Measurements from ENCODE around the gene MOCS3. TPM values are rescaled to one million over a fixed set of nuclear protein-coding genes. Genes with fewer than 3 reads are reported as not detected.

The MOCS3 gene, protein sequence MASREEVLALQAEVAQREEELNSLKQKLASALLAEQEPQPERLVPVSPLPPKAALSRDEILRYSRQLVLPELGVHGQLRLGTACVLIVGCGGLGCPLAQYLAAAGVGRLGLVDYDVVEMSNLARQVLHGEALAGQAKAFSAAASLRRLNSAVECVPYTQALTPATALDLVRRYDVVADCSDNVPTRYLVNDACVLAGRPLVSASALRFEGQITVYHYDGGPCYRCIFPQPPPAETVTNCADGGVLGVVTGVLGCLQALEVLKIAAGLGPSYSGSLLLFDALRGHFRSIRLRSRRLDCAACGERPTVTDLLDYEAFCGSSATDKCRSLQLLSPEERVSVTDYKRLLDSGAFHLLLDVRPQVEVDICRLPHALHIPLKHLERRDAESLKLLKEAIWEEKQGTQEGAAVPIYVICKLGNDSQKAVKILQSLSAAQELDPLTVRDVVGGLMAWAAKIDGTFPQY
- total RNA-seq, result 1 to 10 TPM; 3.2 to 3.8 TPM
- total RNA-seq, result 10.3 to 11.8 reads per million in 2 donors

DNA sequence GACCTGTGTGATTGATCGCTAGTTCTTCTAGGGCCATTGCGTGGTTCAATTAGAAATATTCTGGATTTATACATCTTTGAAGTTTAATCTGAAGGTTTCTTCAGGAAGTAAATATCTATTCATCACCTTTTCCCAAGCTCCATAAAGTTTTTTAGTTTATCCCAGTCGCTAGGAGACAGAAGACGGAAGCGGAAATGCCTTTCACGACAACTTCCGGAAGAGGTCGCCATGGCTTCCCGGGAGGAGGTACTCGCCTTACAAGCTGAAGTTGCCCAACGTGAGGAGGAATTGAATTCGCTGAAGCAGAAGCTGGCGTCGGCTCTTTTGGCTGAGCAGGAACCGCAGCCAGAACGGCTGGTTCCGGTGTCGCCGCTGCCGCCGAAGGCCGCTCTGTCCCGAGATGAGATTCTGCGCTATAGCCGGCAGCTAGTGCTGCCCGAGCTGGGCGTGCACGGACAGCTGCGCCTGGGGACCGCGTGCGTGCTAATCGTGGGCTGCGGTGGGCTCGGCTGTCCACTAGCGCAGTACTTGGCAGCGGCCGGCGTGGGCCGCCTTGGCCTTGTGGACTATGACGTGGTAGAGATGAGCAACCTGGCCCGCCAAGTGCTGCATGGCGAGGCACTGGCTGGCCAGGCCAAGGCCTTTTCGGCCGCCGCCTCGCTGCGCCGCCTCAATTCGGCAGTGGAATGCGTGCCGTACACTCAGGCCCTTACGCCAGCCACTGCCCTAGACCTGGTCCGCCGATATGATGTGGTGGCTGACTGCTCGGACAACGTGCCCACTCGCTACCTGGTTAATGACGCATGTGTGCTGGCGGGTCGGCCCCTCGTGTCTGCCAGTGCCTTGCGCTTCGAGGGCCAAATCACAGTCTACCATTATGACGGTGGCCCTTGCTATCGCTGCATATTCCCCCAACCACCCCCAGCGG is at the start of gene MOCS3:
Gene MOCS3 (plus strand): TSS at position 204 of the 928 bp plus-strand sequence. CDS start 25 bp downstream, at position 229.
- H3K36me3 Mint-ChIP-seq (ENCODE audit: low read depth), result no peaks in the 10 kb centered on the region
- peaks cover 24% of the 10 kb centered on the region for H3K4me1 Mint-ChIP-seq
- ATAC-seq (peak; percentile 84), DNase-seq (peak; percentile 64 to 74 (median 73))
- H3K4me3 Mint-ChIP-seq, result peak within 1 kb of the TSS; percentile 96
- no peaks in the 10 kb centered on the region for H3K27me3 Mint-ChIP-seq
- peak within 1 kb of the TSS; percentile 97 for H3K27ac Mint-ChIP-seq
- H3K9me3 ChIP-seq (ENCODE audit: control insufficient read depth, low read length, poor library complexity, severe bottlenecking), result no peaks in the 10 kb centered on the region

DNA sequence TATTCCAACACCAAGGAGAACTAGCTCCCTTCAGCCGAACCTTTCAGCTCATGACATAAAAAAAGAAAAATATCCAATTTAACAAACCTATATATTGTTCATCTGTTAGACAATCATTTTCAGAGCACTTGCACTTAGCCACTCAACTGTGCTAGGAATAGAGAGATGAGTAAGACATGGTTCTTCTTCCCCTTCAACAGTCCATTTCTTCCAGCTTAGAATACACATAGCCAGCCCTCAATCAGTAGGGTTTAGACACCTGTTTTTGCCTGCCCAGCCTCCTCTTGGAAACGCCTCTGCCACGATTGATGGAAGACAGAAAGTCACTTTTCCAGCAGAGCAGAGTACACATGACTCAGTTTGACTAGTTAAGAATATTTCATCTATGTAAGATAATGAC is 49.2 kb upstream of the MOCS3 start:
- H3K9me3 ChIP-seq (ENCODE audit: control insufficient read depth, low read length, poor library complexity, severe bottlenecking), result no peaks in the 10 kb centered on the region
- H3K27me3 Mint-ChIP-seq, result no peaks in the 10 kb centered on the region
- peaks cover 43% of the 10 kb centered on the region for H3K4me1 Mint-ChIP-seq
- H3K4me3 Mint-ChIP-seq, result no peak overlapping the region
- no peak overlapping the region for H3K27ac Mint-ChIP-seq
- H3K36me3 Mint-ChIP-seq (ENCODE audit: low read depth), result no peaks in the 10 kb centered on the region
- ATAC-seq, result no peak
- DNase-seq, result no peak

DNA sequence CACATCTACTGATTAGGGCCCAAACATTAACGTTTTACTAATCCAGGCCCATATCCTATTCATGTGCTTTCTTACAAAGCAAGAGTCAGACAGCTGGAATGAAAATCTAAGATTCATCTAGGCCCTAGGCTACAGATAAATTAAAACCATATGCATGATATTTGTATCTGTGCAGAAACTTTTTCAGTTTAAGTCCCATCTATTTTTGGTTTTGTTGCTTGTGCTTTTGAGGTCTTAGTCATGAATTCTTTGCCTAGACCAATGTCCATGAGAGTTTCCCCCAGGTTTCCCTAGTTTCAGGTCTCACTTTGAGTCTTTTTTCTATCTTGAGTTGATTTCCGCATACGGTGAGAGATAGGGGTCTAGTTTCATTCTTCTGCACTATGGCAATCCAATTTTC is 47.6 kb upstream of the MOCS3 start:
- Mint-ChIP-seq H3K27ac (peak overlapping the region; percentile 34), H3K27me3 (no peaks in the 10 kb centered on the region), H3K4me1 (peaks cover 49% of the 10 kb centered on the region), H3K4me3 (no peak overlapping the region), H3K36me3 (ENCODE audit: low read depth) (no peaks in the 10 kb centered on the region)
- no peaks in the 10 kb centered on the region for H3K9me3 ChIP-seq (ENCODE audit: control insufficient read depth, low read length, poor library complexity, severe bottlenecking)
- ATAC-seq (no peak), DNase-seq (no peak)

DNA sequence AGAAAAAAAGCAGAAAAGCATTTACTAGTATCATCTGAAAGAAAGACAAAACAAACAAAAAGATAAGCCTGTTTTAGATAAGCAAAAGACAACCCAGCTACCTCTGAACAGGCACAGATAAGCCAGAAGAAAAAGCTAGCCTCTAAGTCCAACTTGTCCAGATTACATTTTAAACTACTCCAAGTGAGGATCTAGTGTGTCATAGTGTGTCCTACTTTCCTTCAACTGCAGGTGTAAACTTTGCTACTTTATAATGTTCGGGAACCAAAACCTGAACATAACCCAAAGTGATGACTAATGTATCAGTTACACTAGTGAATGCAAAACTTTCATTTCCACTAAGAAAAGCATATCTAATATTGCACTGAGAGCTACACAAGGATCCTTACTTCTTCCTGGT is 46.9 kb upstream of the MOCS3 start:
- H3K4me1 Mint-ChIP-seq, result peaks cover 52% of the 10 kb centered on the region
- peak overlapping the region; percentile 34 for H3K27ac Mint-ChIP-seq
- H3K9me3 ChIP-seq (ENCODE audit: control insufficient read depth, low read length, poor library complexity, severe bottlenecking), result no peaks in the 10 kb centered on the region
- no peak overlapping the region for H3K4me3 Mint-ChIP-seq
- ATAC-seq (no peak), DNase-seq (no peak)
- no peaks in the 10 kb centered on the region for H3K36me3 Mint-ChIP-seq (ENCODE audit: low read depth)
- H3K27me3 Mint-ChIP-seq, result no peaks in the 10 kb centered on the region

DNA sequence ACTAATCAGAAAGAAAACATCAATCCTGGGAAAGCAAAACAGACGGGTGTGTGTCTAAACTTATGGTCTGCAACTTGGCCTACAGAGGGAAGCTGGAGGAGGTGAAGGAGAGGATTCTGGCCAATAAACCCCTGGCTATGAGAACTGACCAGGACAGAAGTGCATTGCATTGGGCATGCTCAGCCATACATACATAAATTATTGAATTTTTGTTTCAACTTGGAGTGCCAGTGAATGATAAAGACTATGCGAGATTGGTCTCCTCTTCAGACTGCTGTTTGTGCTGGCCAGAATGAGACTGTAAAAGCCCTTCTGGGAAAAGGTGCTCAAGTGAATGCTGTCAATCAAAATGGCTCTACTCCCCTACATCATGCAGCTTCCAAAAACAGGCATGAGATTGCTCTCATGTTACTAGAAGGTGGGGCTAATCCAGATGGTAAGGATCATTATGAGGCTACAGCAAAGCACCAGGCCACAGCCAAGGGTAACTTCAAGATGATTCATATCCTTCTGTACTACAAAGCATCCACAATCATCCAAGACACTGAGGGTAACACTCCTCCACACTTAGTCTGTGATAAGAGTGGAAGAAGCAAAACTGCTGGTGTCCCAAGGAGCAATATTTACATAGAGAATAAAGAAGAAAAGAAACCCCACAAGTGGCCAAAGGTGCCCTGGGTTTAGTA is 44.8 kb upstream of the MOCS3 start:
- no peak for DNase-seq
- Mint-ChIP-seq H3K27ac (peak overlapping the region; percentile 59), H3K4me3 (peak overlapping the region; percentile 7), H3K36me3 (ENCODE audit: low read depth) (no peaks in the 10 kb centered on the region), H3K4me1 (peaks cover 64% of the 10 kb centered on the region), H3K27me3 (no peaks in the 10 kb centered on the region)
- H3K9me3 ChIP-seq (ENCODE audit: control insufficient read depth, low read length, poor library complexity, severe bottlenecking), result no peaks in the 10 kb centered on the region
- ATAC-seq, result peak; percentile 58

DNA sequence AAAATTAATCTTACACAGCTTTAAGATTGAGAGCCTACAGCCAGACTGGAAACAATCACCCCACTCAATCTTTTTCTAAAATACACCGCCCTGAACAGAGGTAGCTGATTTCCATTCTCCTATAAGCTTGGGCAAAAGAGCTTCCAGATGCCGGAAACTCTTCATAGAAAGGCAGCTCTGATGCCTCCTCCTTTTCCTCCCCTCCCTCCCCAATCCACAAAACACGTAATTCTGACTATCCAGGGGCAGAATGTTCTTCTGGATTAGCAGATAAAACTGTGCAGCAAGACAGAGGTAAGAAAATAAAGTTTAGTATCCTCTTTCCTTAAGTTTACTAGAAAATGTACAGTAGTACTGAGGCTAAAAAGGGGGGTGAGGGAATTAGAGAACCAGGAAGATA is 43.2 kb upstream of the MOCS3 start:
- no peak overlapping the region for H3K4me3 Mint-ChIP-seq
- H3K27me3 Mint-ChIP-seq, result no peaks in the 10 kb centered on the region

DNA sequence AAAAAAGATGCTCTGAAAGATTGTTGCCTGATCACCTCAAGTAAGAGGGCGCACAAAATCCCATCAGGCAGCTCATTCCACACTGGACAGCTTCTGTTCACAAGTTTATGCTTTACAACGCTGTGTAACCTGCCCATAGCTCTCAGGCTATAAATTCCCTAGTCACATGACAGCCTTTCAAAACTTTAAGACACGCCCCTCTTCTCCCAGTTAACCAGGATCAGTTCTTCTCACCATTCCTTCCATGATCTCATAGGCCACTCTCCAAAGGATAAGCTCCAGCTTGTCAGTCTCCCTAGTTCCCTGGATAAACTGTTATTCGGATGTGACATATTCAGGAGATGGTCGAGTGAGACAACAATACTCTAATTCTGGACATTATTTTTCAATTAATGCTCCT is 42.4 kb upstream of the MOCS3 start:
- no peaks in the 10 kb centered on the region for H3K9me3 ChIP-seq (ENCODE audit: control insufficient read depth, low read length, poor library complexity, severe bottlenecking)
- peaks cover 66% of the 10 kb centered on the region for H3K4me1 Mint-ChIP-seq
- DNase-seq, result no peak
- H3K27me3 Mint-ChIP-seq, result no peaks in the 10 kb centered on the region
- no peak overlapping the region for H3K4me3 Mint-ChIP-seq
- ATAC-seq, result no peak
- H3K36me3 Mint-ChIP-seq (ENCODE audit: low read depth), result no peaks in the 10 kb centered on the region
- peak overlapping the region; percentile 82 for H3K27ac Mint-ChIP-seq

More for the DNA sequence above, 43.2 kb upstream of the MOCS3 start:
- no peak for ATAC-seq
- Mint-ChIP-seq H3K4me1 (peaks cover 64% of the 10 kb centered on the region), H3K36me3 (ENCODE audit: low read depth) (no peaks in the 10 kb centered on the region), H3K27ac (peak overlapping the region; percentile 67)
- DNase-seq, result no peak
- no peaks in the 10 kb centered on the region for H3K9me3 ChIP-seq (ENCODE audit: control insufficient read depth, low read length, poor library complexity, severe bottlenecking)

DNA sequence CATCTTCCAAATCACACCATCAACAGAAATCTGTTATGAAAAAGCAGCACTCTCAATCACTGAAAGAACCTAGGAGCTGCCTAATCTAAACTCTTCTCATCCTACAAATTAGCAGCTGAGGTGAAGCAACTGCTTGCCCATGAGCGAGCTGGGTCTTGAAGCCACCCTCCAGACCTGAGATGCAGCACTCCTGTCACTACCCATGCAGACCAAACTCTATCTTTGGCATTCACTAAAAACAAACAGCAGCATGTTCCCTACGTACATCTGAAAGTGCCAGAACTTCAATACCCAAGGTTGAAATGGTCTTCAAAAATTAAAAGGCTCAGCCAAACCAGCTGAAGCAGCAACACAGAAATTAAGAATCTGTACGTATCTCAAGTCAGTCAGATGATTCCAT is 41.7 kb upstream of the MOCS3 start:
- Mint-ChIP-seq H3K27me3 (no peaks in the 10 kb centered on the region), H3K27ac (peak overlapping the region; percentile 82), H3K4me1 (peaks cover 62% of the 10 kb centered on the region), H3K4me3 (peak overlapping the region; percentile 33), H3K36me3 (ENCODE audit: low read depth) (no peaks in the 10 kb centered on the region)
- no peak for DNase-seq
- H3K9me3 ChIP-seq (ENCODE audit: control insufficient read depth, low read length, poor library complexity, severe bottlenecking), result no peaks in the 10 kb centered on the region
- ATAC-seq, result no peak

DNA sequence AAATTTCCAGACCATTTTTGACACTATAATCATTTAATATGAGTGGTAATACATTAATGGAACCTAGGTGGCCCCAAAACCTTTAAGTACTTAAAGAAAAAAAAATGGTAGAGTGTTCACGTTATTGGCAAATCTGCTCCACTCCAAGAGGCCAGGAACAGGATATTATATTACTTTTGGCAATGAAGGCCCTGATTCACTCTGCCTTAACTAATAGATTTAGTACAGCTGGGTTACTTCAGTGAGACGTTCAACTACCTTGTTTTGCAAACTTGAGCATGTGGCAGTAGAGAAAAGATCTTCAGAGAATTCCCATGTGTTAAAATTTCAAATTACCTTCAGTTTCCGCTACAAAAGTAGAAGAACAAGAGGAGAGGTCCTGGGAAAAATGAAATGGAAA is 40.2 kb upstream of the MOCS3 start:
- peak overlapping the region; percentile 91 for H3K27ac Mint-ChIP-seq
- H3K9me3 ChIP-seq (ENCODE audit: control insufficient read depth, low read length, poor library complexity, severe bottlenecking), result no peaks in the 10 kb centered on the region
- peaks cover 59% of the 10 kb centered on the region for H3K4me1 Mint-ChIP-seq
- H3K27me3 Mint-ChIP-seq, result no peaks in the 10 kb centered on the region
- ATAC-seq (no peak), DNase-seq (no peak)
- H3K4me3 Mint-ChIP-seq, result no peak overlapping the region
- H3K36me3 Mint-ChIP-seq (ENCODE audit: low read depth), result no peaks in the 10 kb centered on the region

DNA sequence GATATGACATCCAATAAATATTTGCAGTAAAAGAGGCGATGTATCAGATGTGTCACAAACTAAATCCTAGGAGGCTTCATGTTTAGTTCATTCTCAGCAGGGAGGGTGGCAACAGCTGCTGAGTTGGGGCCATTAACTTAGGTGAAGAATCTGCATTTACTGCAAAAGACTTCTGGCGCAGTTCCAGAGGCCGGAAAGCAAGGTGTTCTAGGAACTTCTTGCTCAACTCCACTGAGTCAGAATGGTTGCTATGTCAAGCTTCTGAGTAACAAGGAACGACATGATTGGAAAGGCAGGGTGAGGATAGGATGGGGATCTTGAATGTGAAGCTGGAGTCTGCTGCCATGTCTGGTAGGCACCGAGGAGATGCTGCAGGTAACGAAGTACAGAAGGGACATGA is 39.1 kb upstream of the MOCS3 start:
- ATAC-seq, result no peak
- Mint-ChIP-seq H3K4me3 (no peak overlapping the region), H3K27ac (peak overlapping the region; percentile 91), H3K27me3 (no peaks in the 10 kb centered on the region), H3K36me3 (ENCODE audit: low read depth) (no peaks in the 10 kb centered on the region), H3K4me1 (peaks cover 48% of the 10 kb centered on the region)
- DNase-seq, result no peak
- no peaks in the 10 kb centered on the region for H3K9me3 ChIP-seq (ENCODE audit: control insufficient read depth, low read length, poor library complexity, severe bottlenecking)

DNA sequence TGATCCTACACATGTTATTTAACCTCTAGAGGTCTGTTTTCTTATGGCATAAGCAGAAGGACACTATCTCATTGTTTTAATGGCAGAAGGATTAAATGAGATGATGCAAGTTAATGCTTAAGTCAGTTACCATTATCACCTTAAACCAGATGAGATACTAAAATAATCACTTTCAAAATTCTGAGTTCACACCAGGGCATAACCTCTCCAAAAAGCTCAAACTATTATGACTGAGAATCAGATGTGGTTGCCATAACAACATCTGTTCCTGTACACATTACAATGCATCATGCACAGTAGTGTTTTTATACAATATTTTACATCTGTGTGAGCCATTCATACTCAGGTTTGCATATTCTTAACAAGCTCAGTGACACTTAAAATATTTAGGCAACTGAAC is 37.6 kb upstream of the MOCS3 start:
- ATAC-seq (peak; percentile 83), DNase-seq (no peak)
- no peaks in the 10 kb centered on the region for H3K9me3 ChIP-seq (ENCODE audit: control insufficient read depth, low read length, poor library complexity, severe bottlenecking)
- H3K36me3 Mint-ChIP-seq (ENCODE audit: low read depth), result peaks cover 2% of the 10 kb centered on the region
- H3K27ac Mint-ChIP-seq, result peak overlapping the region; percentile 91
- no peak overlapping the region for H3K4me3 Mint-ChIP-seq
- H3K27me3 Mint-ChIP-seq, result no peaks in the 10 kb centered on the region
- H3K4me1 Mint-ChIP-seq, result peaks cover 50% of the 10 kb centered on the region

DNA sequence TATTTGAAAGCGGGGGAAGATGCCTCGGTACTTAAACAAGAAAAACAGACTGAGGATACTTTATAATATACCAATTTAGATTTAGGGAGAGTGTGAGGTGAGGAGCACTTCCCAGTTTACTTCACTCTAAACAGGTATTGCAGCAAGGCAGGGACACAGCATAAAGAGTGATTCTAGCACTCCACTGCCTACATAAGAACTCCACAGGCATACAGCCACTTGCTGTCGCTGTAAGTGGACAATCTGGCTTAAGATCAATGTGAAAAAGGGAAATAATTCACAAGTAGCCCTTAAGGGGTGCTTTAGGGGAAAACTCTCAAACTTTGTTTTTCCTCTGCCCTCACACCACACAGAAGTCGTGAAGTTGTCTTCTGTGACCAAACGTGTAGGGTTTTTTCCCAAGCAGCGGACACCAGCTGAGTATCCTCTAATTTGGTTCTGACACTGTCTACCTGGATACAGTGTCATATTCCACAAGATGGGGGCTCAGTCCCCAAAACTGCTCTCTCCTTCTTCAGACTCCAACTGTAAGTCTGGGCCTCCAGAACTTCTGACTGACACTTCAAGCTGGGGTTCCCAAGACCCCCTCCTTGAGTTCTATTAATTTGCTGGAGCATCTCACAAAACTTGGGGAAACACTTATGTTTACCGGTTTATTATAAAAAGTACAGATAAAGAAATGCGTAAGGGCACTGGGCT is 36.7 kb upstream of the MOCS3 start:
- Mint-ChIP-seq H3K27me3 (no peaks in the 10 kb centered on the region), H3K4me3 (peak overlapping the region; percentile 25), H3K4me1 (peaks cover 45% of the 10 kb centered on the region), H3K27ac (peak overlapping the region; percentile 91), H3K36me3 (ENCODE audit: low read depth) (peaks cover 2% of the 10 kb centered on the region)
- DNase-seq, result no peak
- ATAC-seq, result no peak
- H3K9me3 ChIP-seq (ENCODE audit: control insufficient read depth, low read length, poor library complexity, severe bottlenecking), result no peaks in the 10 kb centered on the region

Measured in T-helper 17 cell (primary cell).